GM12874 (cell line): Measurements from ENCODE around the gene KCNK17.

Experiments
- CTCF ChIP-seq: IDR thresholded peaks from 2 replicates; pipeline ENCODE4 v1.5.1; 2011; ENCODE audit warnings: low read depth, mild to moderate bottlenecking, control low read depth, low read length, moderate library complexity; ENCODE audit not compliant: insufficient read depth

Gene KCNK17

DNA sequence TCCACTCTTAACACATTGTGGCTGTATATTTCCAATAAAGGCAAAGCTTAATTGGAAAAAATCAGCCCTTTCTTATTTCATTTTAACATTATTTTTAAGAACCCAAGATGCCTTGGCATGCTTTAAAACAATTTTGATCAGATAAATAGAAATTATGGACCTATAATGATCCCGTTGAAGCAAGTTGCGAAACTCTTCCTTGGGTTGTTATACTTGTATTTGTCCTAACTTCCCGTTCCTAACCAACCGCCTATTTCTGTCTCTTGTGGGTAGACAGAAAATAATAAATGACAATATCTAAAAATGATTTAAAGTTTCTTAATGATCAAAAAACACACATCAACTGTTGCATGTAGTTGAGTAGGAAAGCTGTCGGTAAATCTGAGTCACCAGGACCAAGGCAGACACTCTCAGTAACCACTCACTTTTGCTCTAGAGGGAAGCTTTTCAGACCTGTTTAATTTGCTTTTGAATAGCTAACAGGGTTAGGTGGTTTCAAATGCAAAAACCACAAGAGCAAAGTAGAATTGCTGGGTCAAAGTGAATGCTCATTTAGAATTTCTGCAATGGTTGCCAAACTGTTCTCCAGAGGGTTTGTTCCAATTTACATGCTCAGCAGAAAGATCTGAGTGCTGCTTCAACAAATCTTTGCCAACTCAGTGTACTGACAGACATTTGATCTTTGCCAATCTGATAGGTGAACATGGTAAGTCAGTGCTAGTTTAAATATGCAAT, 50.7 kb downstream of the KCNK17 start:
- no peak for TF ChIP-seq CTCF

DNA sequence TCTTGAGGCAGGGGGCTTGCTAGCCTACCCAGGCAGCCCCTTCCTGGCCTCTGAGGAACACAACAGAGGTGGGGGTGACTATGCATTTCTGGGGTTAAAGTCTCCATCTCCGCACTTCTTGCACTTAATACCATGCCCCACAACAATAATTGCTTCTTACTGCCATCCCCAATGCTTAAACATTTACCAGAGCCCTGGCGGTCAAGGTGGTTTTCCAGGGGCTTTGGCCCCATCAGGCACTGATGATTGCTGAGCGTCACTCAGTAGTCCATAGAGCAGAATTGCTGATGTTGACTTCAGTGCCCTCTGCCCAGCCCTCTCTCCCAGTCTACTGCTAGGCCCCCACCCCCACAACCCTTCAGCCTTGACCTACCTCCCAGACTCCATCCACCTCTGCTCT, 52.5 kb downstream of the KCNK17 start:
- no peak for TF ChIP-seq CTCF

GRCh38 chr6:39260953-39261352, 53.3 kb downstream of the KCNK17 start:
- no peak for TF ChIP-seq CTCF

DNA sequence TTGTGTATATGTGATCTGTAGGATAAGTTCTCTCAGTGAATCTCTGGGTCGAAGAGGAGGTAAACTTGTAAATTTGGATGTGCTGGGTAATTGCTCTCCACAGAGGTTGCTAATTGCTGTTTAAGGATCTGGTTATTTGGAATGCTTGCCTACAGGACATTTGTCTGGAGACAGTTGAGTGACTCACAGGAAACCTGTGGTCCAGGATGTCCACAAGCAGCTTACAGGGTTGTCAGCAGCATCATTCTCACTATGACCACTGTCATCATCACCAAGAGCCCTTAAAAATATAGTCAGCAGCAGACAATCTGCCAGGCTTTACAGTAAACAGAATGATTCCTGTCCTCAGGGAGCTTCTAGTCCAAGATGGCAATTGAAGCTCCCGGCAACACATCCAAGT, 53.8 kb downstream of the KCNK17 start:
- no peak for TF ChIP-seq CTCF

GRCh38 chr6:39256294-39256940, 57.8 kb downstream of the KCNK17 start:
- TF ChIP-seq CTCF, result no peak

GRCh38 chr6:39254999-39255535, 59.2 kb downstream of the KCNK17 start:
- TF ChIP-seq CTCF, result no peak

- TF ChIP-seq CTCF, result no peak
Measured at GRCh38 chr6:39251406-39251805, 62.8 kb downstream of the KCNK17 start.
